IPS DF 19.7 (cell line): ENCODE results near the gene GALNT9.
"Not testable (repeated sequence)": the region's sequence is repeated elsewhere in the genome, so short reads cannot be mapped to it uniquely, and the experiment has no call there.

Experiments used
- DNase-seq: peaks from one replicate; pipeline ENCODE4 v3.0.0-alpha.2; 2013; ENCODE audit warnings: low read depth, low spot score

Gene GALNT9

GRCh38 chr12:132158677-132159554, 170.5 kb downstream of the GALNT9 start:
- DNase-seq, result no peak

- DNase-seq, result no peak
Observed at GRCh38 chr12:132157733-132158409, 171.5 kb downstream of the GALNT9 start.

DNA sequence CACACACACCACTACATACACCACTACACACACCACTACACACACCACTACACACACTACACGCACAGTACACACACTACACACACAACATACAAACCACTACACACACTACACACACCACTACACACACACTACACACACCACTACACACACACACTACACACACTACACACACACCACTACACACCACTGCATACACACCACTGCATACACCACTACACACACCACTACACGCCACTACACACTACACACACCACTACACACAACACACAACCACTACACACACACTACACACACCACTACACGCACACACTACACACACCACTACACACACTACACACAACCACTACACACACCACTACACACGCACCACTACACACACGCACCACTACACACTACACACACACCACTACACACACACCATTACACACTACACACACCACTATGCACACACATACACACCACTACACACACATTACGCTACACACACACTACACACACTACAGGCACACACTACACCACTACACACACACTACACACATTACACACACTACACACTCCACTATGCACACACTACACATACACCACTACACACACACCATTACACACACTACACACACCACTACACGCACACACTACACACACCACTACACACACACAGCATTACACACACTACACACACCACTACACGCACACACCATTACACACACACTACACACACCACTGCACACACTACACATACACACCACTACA, 172.6 kb downstream of the GALNT9 start:
- no peak for DNase-seq

GRCh38 chr12:132155771-132156572, 173.4 kb downstream of the GALNT9 start:
- DNase-seq, result no peak

DNA sequence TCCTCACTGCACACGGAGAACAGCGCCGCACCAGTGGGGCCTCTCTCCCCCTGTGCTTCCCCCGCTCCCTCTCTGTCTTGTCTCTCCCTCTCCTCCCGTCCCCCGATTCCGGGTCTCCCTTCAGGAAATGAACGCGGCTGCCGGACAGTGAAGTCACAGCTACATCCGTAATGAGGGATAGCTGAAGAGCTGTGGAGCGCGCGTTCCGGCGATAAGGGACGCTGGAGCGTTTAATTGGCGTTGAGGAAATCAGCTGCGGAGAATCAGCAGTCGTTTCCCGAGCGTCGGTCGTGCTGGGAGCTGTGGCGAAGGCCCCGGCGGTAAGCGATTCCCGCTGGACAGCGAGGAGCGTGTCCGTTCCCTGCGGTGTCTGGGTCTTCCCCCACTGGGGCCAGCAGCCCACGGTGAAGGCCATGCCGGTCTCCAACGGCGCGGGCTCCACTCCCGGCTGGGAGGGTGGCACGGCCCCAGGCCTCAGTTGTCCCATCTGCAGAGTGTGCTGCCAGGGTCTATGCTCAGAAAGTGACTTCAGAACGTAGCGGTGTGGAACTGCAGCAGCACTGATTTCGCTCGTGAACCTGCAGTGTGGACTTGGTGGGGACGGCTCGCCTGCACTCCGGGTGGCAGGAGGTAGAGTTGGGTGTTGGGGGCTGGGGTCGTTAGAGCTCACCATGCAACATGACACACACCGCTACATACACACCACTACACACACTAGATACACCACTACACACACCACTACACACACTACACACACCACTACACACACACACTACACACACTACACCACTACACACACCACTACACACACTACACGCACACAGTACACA, 174.2 kb downstream of the GALNT9 start:
- DNase-seq, result no peak

DNA sequence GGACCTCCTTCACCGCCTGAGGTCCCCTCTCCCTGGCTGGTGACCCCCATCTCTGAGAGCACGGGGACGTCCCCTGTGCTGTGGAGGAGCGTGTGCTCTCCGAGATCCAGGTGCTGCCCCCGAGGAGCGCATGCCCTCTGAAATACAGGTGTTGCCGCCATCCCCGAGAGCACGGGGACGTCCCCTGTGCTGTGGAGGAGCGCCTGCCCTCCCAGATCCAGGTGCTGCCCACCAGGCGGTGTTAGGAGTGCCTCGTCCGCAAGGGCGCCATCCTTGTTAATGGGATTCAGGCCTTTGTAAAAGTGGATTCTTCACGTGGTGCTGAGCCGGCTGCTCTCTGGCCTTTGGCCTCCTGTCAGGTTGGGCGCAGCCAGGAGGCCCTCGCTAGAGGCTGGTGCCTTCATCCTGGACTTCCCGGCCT, 175.0 kb downstream of the GALNT9 start:
- DNase-seq, result no peak

DNA sequence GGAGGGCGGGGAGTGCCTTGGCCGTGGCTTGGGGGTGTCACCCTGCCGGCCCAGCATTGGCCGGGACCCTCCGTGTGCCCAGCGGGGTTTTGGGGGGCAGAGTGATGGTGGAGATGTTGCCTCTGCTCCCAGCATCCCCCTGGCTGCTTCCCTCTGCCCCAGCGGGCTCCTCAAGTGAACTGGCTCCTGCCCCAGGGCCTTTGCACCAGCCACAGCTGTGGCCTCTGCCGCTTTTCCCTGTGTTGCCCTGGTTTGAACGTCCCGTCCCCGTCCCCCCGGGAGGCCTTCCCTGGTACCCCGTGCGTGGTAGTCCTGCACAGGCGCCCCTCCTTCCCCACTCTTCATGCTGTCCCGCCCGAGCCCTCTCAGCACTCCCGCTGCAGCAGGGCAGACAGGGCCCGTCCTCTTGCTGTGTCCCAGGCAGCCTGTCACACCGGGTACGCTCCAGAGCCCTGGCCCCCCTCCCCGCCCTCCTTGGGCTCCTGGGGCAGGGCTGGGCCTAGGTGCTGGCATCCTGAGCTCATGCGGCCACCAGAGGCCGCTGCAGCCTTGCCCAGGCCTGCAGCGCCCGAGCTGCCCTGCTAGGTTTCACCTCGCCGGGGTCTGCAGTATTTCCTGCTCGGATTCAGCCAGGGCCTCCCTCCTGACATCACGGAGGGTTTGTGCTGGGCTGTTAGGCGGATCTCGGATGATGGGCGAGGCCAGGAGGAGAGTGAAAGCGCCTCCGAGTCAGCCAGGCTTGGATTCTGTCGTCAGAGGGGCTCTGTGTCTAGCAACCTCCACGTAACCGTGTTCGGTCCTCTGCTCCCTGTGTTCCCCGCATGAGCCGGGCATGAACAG, 175.7 kb downstream of the GALNT9 start:
- peak; percentile 59 for DNase-seq

DNA sequence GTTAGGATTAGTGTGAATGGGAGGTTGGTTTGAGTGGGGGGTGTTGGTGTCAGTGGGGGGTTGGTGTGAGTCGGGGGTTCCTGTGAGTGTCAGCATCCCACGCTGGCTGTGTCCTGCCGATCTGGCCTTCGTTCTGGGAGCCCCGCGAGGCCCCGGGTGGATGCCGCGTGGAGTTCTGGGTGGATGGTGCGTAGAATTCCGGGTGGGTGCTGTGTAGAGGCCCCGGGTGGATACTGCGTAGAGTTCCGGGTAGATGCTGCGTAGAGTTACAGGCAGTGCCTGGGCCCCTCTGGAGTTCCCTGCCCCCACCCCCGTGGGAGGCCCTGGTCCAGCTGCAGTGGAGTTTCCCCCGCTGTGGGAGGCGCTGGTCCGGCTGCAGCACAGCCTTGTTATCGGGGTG, 176.4 kb downstream of the GALNT9 start:
- no peak for DNase-seq

DNA sequence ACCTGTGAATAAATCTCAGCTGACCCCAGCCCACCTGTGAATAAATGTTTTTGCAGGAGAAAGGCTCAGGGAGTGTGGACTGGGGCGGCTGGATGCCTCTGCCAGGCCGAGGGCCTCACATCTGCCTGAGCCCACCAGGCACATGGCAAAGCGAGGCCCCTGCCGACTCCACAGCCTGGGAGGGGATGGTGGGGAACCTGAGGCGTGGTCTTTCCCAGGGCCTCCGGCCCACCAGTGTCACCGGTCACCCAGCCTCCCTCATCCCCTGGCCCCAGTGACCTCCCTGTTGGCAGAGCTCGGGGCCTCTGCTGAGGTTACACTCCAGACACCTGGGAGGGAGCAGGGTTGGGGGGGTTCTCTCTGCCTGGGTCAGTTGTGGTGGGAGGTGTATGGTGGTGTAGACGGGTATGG, 177.0 kb downstream of the GALNT9 start:
- no peak for DNase-seq

GRCh38 chr12:132151766-132152410, 177.5 kb downstream of the GALNT9 start:
- DNase-seq, result no peak

GRCh38 chr12:132151145-132151765, 178.1 kb downstream of the GALNT9 start:
- DNase-seq, result no peak

- DNase-seq, result no peak
Observed at GRCh38 chr12:132150780-132151144, 178.6 kb downstream of the GALNT9 start.

- not testable (repeated sequence) for DNase-seq
Observed at GRCh38 chr12:132149526-132149925, 179.9 kb downstream of the GALNT9 start.

GRCh38 chr12:132148368-132149045, 180.9 kb downstream of the GALNT9 start:
- no peak for DNase-seq

DNA sequence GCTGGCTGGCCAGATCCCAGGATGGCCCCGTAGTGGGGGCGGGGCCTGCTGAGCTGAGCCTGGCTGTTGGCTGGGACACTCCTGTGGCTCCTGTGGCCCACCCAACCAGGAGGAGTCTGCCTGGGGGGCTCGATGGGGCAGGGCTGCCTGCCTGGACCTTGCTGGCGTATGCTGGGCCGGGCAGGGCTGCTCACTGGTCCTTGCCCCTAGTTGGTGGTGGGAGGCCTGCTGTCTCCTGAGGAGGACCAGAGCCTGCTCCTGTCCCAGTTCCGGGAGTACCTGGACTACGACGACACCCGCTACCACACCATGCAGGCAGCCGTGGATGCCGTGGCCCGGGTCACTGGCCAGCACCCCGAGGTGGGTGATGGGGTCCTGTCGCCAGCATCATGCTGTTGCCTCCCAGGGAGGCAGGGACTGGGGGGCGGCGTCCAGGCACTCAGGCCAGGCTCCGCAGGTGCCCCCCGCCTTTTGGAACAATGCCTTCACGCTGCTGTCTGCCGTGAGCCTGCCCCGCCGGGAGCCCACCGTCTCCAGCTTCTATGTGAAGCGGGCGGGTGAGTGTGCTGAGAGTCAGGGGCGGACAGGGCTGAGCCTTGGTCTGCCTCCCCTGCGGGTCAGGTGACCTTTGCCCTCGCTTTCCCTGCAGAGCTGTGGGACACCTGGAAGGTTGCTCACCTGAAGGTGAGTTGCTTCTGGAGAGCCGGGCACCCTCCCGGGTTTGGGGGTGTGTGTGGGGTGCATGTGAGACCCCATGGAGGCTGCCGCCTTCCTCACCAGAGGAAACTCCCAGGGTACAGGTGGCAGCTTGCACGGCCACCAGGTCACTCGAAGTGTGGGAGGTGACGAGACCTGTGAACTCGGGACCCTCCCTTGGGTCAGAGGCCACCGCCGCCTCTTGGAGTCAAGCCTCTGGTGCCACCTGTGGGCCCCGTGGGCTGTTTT, 181.7 kb downstream of the GALNT9 start:
- no peak for DNase-seq

DNA sequence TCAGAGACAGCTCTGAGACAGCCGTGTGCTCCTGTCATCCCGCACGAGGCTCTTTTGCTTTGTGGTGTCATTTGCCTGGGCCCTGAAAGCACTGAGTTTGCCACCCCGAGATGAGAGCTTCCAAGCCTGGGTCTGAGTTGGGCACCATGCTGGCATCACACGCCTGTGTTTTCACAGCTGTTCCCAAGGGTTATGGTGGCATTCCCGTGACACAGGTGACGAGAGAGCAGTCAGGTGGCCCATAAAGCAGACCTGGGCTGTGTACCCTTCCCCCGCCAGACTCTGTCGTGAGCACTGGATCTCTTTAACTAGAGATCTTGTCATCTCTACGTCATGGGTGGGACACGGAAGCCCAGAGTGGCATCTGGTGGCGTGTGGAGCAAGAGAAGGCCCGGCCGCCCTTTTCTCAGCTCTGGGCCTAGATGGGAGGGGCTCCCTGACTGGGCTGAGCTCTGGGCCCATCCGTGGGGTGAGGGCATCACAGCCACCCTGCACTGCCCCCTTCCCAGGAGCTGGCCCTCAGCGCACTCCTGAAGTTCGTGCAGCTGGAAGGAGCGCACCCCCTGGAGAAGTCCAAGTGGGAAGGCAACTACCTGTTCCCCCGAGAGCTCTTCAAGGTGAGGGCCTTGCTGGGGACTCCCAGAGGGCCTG, 182.5 kb downstream of the GALNT9 start:
- DNase-seq, result no peak
